ENCODE results near the gene PRKAR2A. TPM values are rescaled to one million over a fixed set of nuclear protein-coding genes. Genes with fewer than 3 reads are reported as not detected.
"Not testable (repeated sequence)": the region's sequence is repeated elsewhere in the genome, so short reads cannot be mapped to it uniquely, and the experiment has no call there.

PRKAR2A gene
- total RNA-seq, 2 experiments from 2014 or later: 31.0 to 32.1 TPM

DNA sequence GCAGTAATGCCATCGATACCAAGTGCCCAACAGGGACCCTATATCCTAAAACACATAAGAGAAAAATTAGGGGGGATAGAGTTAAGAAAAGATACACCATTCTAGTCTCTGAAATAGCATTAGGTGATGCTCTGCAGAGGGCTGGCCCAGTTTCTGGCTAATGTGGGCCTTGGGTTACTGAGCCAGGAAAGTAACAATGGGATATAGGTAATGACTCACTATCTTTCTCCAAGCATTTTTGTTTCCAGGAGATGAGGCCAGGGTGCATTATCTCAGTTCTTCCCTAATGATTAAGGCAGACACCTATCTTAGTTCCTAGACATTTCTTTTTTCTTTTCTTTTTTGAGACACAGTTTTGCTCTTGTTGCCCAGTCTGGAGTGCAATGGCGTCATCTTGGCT lies 50.0 kb downstream of the PRKAR2A start:
- POLR2A ChIA-PET: no interaction called here
- Mint-ChIP-seq H3K27me3 (no peaks in the 10 kb centered on the region), H3K27ac (no peak overlapping the region), H3K36me3 (ENCODE audit: low read depth) (peaks cover 5% of the 10 kb centered on the region), H3K4me3 (no peak overlapping the region), H3K4me1 (ENCODE audit: low read depth) (no peaks in the 10 kb centered on the region), H3K9me3 (no peaks in the 10 kb centered on the region)
- CTCF ChIA-PET: no interaction called here
- intact Hi-C loops (cut with micrococcal nuclease): no loop called here
- ATAC-seq: no peak
- TF ChIP-seq, protein P1, sequence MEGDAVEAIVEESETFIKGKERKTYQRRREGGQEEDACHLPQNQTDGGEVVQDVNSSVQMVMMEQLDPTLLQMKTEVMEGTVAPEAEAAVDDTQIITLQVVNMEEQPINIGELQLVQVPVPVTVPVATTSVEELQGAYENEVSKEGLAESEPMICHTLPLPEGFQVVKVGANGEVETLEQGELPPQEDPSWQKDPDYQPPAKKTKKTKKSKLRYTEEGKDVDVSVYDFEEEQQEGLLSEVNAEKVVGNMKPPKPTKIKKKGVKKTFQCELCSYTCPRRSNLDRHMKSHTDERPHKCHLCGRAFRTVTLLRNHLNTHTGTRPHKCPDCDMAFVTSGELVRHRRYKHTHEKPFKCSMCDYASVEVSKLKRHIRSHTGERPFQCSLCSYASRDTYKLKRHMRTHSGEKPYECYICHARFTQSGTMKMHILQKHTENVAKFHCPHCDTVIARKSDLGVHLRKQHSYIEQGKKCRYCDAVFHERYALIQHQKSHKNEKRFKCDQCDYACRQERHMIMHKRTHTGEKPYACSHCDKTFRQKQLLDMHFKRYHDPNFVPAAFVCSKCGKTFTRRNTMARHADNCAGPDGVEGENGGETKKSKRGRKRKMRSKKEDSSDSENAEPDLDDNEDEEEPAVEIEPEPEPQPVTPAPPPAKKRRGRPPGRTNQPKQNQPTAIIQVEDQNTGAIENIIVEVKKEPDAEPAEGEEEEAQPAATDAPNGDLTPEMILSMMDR (IDR thresholded peaks at IDR 0.05): no peak
- DNase-seq: no peak

DNA sequence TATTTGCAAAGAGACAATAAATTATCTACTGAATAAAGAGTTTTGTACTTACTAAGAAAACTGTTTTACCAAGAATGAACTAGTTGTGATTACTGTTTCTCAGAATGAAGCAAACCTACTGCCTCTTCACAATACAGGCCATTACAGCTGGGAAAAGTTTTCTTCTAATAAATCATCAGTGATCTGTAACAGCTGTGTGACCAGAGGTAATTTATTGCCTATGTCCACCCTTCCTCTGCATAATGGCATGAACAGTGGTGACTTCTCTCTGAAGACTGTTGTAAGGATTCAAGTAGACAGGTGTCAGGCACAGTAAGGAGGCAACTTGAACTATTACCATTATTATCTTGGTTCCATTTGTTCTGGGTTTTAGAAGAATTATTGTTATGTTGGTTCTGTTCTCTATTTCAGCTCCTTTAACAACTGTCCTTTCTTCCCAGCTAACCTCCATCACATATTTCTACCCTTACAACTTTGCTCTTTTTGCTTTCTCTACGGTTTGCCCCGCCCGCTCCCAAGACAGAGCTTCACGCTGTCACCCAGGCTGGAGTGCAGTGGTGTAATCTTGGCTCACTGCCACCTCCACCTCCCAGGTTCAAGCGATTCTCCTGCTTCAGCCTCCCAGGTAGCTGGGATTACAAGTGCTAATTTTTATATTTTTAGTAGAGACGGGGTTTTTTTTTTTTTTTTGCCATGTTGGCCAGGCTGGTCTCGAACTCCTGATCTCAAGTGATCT lies 51.5 kb downstream of the PRKAR2A start:
- TF ChIP-seq, protein P1 (IDR thresholded peaks at IDR 0.05): no peak
- H3K4me1 Mint-ChIP-seq (ENCODE audit: low read depth): no peaks in the 10 kb centered on the region
- H3K27me3 Mint-ChIP-seq: no peaks in the 10 kb centered on the region
- H3K27ac Mint-ChIP-seq: no peak overlapping the region
- ATAC-seq: no peak
- intact Hi-C loops (cut with micrococcal nuclease): no loop called here
- no peak overlapping the region for H3K4me3 Mint-ChIP-seq
- H3K9me3 Mint-ChIP-seq: no peaks in the 10 kb centered on the region
- POLR2A ChIA-PET: interaction anchor here (1.0 kb wide), 1 partner anchor 79 kb away, joined by 3 read pairs; the partner anchor contains the start of gene IP6K2
- CTCF ChIA-PET: interaction anchor here (1.1 to 1.5 kb wide), 2 partner anchors 56 to 60 kb away, joined by 3 to 4 read pairs; no protein-coding TSS in a partner anchor
- peaks cover 5% of the 10 kb centered on the region for H3K36me3 Mint-ChIP-seq (ENCODE audit: low read depth)
- no peak for DNase-seq

DNA sequence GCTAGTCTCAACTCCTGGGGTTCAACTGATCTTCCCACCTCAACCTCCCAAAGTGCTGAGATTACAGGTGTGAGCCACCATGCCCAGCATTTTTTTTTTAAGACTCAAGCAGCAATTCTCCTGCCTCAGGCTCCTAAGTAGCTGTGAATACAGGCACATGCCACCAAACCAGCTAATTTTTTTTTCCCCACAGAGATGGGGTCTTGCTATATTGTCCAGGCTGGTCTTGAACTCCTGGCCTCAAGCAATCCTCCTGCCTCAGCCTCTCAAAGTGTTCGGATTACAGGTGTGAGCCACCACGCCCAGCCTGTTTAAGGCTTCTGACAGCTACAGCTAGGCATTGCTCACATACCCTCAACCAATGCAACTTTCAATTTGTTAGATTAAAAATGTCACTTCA lies 54.2 kb downstream of the PRKAR2A start:
- CTCF ChIA-PET: not testable (repeated sequence)

DNA sequence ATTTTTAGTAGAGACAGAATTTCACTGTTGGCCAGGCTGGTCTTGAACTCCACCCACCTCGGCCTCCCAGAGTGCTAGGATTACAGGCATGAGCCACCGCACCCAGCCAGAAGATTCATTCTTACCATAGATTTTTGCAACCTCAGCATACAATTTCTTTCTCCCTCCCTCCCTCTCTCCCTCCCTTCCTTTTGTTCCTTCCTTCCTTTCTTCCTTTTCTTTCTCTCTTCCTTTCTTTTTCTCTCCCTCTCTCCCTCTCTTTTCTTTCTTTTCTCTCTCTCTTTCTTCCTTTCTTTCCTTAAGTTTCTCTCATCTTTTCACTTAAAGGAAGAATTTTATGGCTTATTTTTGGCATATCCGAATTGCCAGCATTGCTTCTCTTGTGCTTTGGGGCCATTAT lies 58.0 kb downstream of the PRKAR2A start:
- peaks cover 14% of the 10 kb centered on the region for H3K36me3 Mint-ChIP-seq (ENCODE audit: low read depth)
- no peak for DNase-seq

More for the DNA sequence above, 54.2 kb downstream of the PRKAR2A start:
- intact Hi-C loops (cut with micrococcal nuclease); H3K27ac Mint-ChIP-seq; ATAC-seq; H3K4me3 Mint-ChIP-seq; H3K27me3 Mint-ChIP-seq; H3K36me3 Mint-ChIP-seq (ENCODE audit: low read depth); H3K9me3 Mint-ChIP-seq; DNase-seq: not testable (repeated sequence)
- POLR2A ChIA-PET: interaction anchor here (0.6 kb wide), 1 partner anchor 429 kb away, joined by 3 read pairs; no protein-coding TSS in a partner anchor
- H3K4me1 Mint-ChIP-seq (ENCODE audit: low read depth): peaks cover 12% of the 10 kb centered on the region

DNA sequence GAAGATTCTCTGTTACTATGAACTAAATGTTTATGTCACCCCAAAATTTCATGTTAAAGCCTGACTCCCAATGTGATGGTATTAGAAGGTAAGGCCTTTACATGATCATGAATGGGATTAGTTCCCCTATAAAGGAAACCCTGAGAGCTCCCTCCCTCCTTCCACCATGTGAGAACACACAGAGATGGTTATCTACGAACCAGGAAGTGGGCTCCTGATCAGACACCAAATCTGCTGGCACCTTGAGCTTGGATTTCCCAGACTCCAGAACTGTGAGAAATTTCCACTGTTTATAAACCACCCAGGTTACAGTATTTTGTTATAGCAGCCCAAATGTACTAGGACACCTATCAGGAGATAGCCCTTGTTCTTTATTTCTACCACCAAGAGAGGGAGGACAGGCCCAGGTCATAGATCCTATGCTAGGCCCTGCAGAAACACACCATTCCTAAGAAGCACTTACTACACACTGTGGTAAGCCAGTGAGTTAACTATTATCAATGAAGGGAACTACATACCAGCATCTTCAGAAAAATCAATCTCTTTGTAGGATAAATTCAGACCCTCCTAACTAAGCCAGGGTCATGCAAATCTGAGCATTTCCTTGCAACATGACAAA lies 59.0 kb downstream of the PRKAR2A start:
- Mint-ChIP-seq H3K27ac (peak overlapping the region; percentile 62), H3K36me3 (ENCODE audit: low read depth) (peaks cover 14% of the 10 kb centered on the region), H3K4me3 (no peak overlapping the region), H3K9me3 (no peaks in the 10 kb centered on the region), H3K4me1 (ENCODE audit: low read depth) (peaks cover 15% of the 10 kb centered on the region), H3K27me3 (no peaks in the 10 kb centered on the region)
- intact Hi-C loops (cut with micrococcal nuclease): no loop called here
- ChIA-PET CTCF (no interaction called here), POLR2A (no interaction called here)
- TF ChIP-seq, protein P1 (IDR thresholded peaks at IDR 0.05): no peak
- DNase-seq (no peak), ATAC-seq (no peak)

More for the DNA sequence above, 58.0 kb downstream of the PRKAR2A start:
- ATAC-seq: no peak
- Mint-ChIP-seq H3K4me3 (no peak overlapping the region), H3K27me3 (no peaks in the 10 kb centered on the region), H3K4me1 (ENCODE audit: low read depth) (peaks cover 15% of the 10 kb centered on the region), H3K27ac (no peak overlapping the region), H3K9me3 (no peaks in the 10 kb centered on the region)
- TF ChIP-seq, protein P1 (IDR thresholded peaks at IDR 0.05): no peak
- intact Hi-C loops (cut with micrococcal nuclease): no loop called here
- ChIA-PET POLR2A (interaction anchor here (0.7 kb wide), 1 partner anchor 349 kb away, joined by 3 read pairs; no protein-coding TSS in a partner anchor), CTCF (no interaction called here)

Data from activated CD8-positive, alpha-beta T cell treated with anti-CD3 and anti-CD28 coated beads for 36 hours (primary cell).